A549 (cell line): ENCODE measurements around the gene IQGAP2.

Source experiments
- BHLHE40 ChIP-seq: IDR thresholded peaks from 2 replicates; pipeline ENCODE4 v1.6.1; 2012; ENCODE audit warnings: low read depth, low read length, inconsistent platforms
- ESRRA ChIP-seq: fragments of 150-350 bp; IDR thresholded peaks from 2 replicates; pipeline ENCODE4 v1.6.1; 2014; ENCODE audit warnings: mild to moderate bottlenecking, low read length, borderline replicate concordance
- MAFK ChIP-seq: fragments of 450-650 bp; IDR thresholded peaks from 2 replicates; pipeline ENCODE4 v1.6.1; 2014; ENCODE audit not compliant: partially characterized antibody
- POLR2A ChIP-seq: IDR thresholded peaks from 2 replicates; pipeline ENCODE4 v1.6.1; 2012; ENCODE audit warnings: mild to moderate bottlenecking, low read length
- RARB ChIP-seq: fragments of 250-450 bp; sonication (Bioruptor Pico); IDR thresholded peaks from 2 replicates; pipeline ENCODE4 v1.8.0; 2021; ENCODE audit warnings: mild to moderate bottlenecking, moderate library complexity
- RNF2 ChIP-seq: fragments of 200-600 bp; sonication (generic); IDR thresholded peaks from 2 replicates; pipeline ENCODE4 v1.6.1; 2016; ENCODE audit warnings: low read depth, mild to moderate bottlenecking, antibody characterized with exemption, moderate library complexity, borderline replicate concordance
- SREBF2 ChIP-seq: fragments of 450-650 bp; IDR thresholded peaks from 2 replicates; pipeline ENCODE4 v1.6.1; 2014; ENCODE audit warnings: mild to moderate bottlenecking, moderate library complexity
- TF ChIP-seq, protein P1 (sequence below): fragments of >200 bp; sonication (Bioruptor Twin); formaldehyde crosslinking; IDR thresholded peaks from 3 replicates; pipeline ENCODE4 v1.5.1; 2016

DNA sequence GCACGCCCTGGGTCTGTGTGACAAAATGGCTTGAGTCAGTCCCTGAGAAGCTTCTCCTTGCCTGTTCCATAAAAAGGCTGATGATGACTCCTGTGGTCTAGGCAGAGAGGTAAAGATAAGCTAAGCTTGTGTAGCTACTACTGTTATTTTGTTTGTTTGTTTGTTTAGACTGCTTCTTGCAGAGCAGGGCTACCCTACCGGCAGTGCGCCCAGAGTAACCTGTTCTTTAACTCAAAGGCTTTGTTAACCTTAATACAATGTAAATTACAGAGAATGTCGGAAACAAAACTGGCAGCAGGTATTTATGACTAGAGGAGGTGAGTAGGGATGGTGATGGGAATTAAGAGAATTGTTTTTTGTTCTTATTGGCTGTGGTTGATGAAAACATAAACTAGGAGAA lies 132.5 kb downstream of the IQGAP2 start:
- no peak for TF ChIP-seq MAFK
- TF ChIP-seq POLR2A: no peak
- TF ChIP-seq, protein P1, sequence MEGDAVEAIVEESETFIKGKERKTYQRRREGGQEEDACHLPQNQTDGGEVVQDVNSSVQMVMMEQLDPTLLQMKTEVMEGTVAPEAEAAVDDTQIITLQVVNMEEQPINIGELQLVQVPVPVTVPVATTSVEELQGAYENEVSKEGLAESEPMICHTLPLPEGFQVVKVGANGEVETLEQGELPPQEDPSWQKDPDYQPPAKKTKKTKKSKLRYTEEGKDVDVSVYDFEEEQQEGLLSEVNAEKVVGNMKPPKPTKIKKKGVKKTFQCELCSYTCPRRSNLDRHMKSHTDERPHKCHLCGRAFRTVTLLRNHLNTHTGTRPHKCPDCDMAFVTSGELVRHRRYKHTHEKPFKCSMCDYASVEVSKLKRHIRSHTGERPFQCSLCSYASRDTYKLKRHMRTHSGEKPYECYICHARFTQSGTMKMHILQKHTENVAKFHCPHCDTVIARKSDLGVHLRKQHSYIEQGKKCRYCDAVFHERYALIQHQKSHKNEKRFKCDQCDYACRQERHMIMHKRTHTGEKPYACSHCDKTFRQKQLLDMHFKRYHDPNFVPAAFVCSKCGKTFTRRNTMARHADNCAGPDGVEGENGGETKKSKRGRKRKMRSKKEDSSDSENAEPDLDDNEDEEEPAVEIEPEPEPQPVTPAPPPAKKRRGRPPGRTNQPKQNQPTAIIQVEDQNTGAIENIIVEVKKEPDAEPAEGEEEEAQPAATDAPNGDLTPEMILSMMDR: no peak
- TF ChIP-seq RNF2: no peak
- TF ChIP-seq SREBF2: no peak
- no peak for TF ChIP-seq ESRRA
- no peak for TF ChIP-seq RARB (CRISPR knock-in tag)
- TF ChIP-seq BHLHE40: no peak
